ENCODE measurements around the gene MDM2. TPM values are rescaled to one million over a fixed set of nuclear protein-coding genes. Genes with fewer than 3 reads are reported as not detected.
"Not testable (repeated sequence)": the region's sequence is repeated elsewhere in the genome, so short reads cannot be mapped to it uniquely, and the experiment has no call there.

Gene MDM2
- polyA plus RNA-seq, 2 of the 4 experiments (the other 2 are of a cell fraction) = 40.3 to 96.4 TPM

GRCh38 chr12:68863886-68864454 lies 56.0 kb downstream of the MDM2 start:
- H3K4me2 ChIP-seq = peak overlapping the region; percentile 41
- WGBS (ENCODE audit: missing lambda C conversion rate) = 62% methylated on average over 8 of the region's 8 CpGs
- POLR2A ChIA-PET, H3K9me3 ChIP-seq, H3K4me3 ChIP-seq, H3K4me1 ChIP-seq, H3K27ac ChIP-seq: not testable (repeated sequence)
- ATAC-seq (peak; percentile 68 to 86; a peak in 4 of 6 replicates), DNase-seq (ENCODE audit: low read depth in 1 of 2, low spot score in 1 of 2) (peak; percentile 29 to 61), FAIRE-seq (peak; percentile 39)
- TF ChIP-seq RAD21 (conservative IDR thresholded peaks at IDR 0.05 in 1 of 2, IDR thresholded peaks at IDR 0.05 in 1 of 2) (peak; percentile 80 to 88), CTCF (IDR thresholded peaks at IDR 0.05) (peak; percentile 76), SMC3 (IDR thresholded peaks at IDR 0.05) (peak; percentile 81)
- CTCF ChIA-PET = interaction anchor here (1.0 to 12.1 kb wide), 5 partner anchors 10 to 390 kb away, joined by 3 to 69 read pairs (median 6); no protein-coding TSS in a partner anchor

- Histone ChIP-seq H3K4me3 (no peak overlapping the region), H3K4me1 (no peaks in the 10 kb centered on the region), H3K9me3 (no peaks in the 10 kb centered on the region), H3K4me2 (no peak overlapping the region), H3K27ac (no peak overlapping the region)
- FAIRE-seq (no peak), ATAC-seq (no peak), DNase-seq (ENCODE audit: low read depth in 1 of 2, low spot score in 1 of 2) (no peak)
- POLR2A ChIA-PET = no interaction called here
- WGBS (ENCODE audit: missing lambda C conversion rate) = 85% methylated on average over 3 of the region's 3 CpGs
- CTCF ChIA-PET = interaction anchor here (1.0 to 12.1 kb wide), 5 partner anchors 10 to 389 kb away, joined by 3 to 69 read pairs (median 3); no protein-coding TSS in a partner anchor
- TF ChIP-seq CEBPB (IDR thresholded peaks at IDR 0.05) (no peak), ESRRA (IDR thresholded peaks at IDR 0.05; ENCODE audit: borderline replicate concordance, low read length) (no peak), MYC (IDR thresholded peaks at IDR 0.05; ENCODE audit: borderline replicate concordance, low read length) (no peak), HEYL (CRISPR knock-in tag; IDR thresholded peaks at IDR 0.05) (no peak), TP53 (CRISPR knock-in tag; IDR thresholded peaks at IDR 0.05) (no peak), RFX5 (IDR thresholded peaks at IDR 0.05) (no peak), HOXB13 (CRISPR knock-in tag; IDR thresholded peaks at IDR 0.05; ENCODE audit: low read depth) (no peak), HDAC2 (IDR thresholded peaks at IDR 0.05) (no peak), ATOH8 (CRISPR knock-in tag; IDR thresholded peaks at IDR 0.05; ENCODE audit: low read depth) (no peak), HES2 (IDR thresholded peaks at IDR 0.05) (no peak), USF2 (IDR thresholded peaks at IDR 0.05) (no peak), NR3C1 (IDR thresholded peaks at IDR 0.05) (no peak), ZFP36 (IDR thresholded peaks at IDR 0.05; ENCODE audit: borderline replicate concordance, partially characterized antibody) (no peak), CTCF (IDR thresholded peaks at IDR 0.05) (no peak), KDM5A (IDR thresholded peaks at IDR 0.05) (no peak), MAZ (IDR thresholded peaks at IDR 0.05; ENCODE audit: borderline replicate concordance, low read depth, low read length) (no peak)
Measured at GRCh38 chr12:68864604-68865003, 56.6 kb downstream of the MDM2 start.
